GM21619 (cell line): ENCODE measurements around the gene CKAP4.
A peak's percentile ranks its signal among the peaks of the same experiment; 100 is the strongest.
"Not testable (repeated sequence)": the region's sequence is repeated elsewhere in the genome, so short reads cannot be mapped to it uniquely, and the experiment has no call there.

ENCODE experiments used
- ATAC-seq: cut with Tn5 transposase; IDR thresholded peaks from one replicate; pipeline ENCODE4 v1.9.1; 2021; ENCODE audit not compliant: unreplicated experiment

Gene CKAP4

GRCh38 chr12:106247674-106248311 lies at the start of gene CKAP4:
TSS of gene CKAP4 (minus strand) at chr12:106248020. CDS start at chr12:106247851, 169 bp downstream.
- peak; percentile 44 for ATAC-seq

- no peak for ATAC-seq
Observed at GRCh38 chr12:106297075-106297474, 49.3 kb upstream of the CKAP4 start.

GRCh38 chr12:106296179-106296877 lies 48.5 kb upstream of the CKAP4 start:
- no peak for ATAC-seq

- no peak for ATAC-seq
Observed at GRCh38 chr12:106292339-106292738, 44.5 kb upstream of the CKAP4 start.

GRCh38 chr12:106291342-106291741 lies 43.5 kb upstream of the CKAP4 start:
- ATAC-seq = no peak

GRCh38 chr12:106290666-106291065 lies 42.8 kb upstream of the CKAP4 start:
- ATAC-seq = no peak

GRCh38 chr12:106289196-106289681 lies 41.4 kb upstream of the CKAP4 start:
- no peak for ATAC-seq

- no peak for ATAC-seq
Observed at GRCh38 chr12:106288494-106289195, 40.8 kb upstream of the CKAP4 start.

GRCh38 chr12:106288101-106288493 lies 40.3 kb upstream of the CKAP4 start:
- no peak for ATAC-seq

GRCh38 chr12:106287364-106287763 lies 39.5 kb upstream of the CKAP4 start:
- no peak for ATAC-seq

- not testable (repeated sequence) for ATAC-seq
Observed at GRCh38 chr12:106286576-106287162, 38.8 kb upstream of the CKAP4 start.

GRCh38 chr12:106285982-106286381 lies 38.2 kb upstream of the CKAP4 start:
- peak; percentile 70 for ATAC-seq

GRCh38 chr12:106284358-106285105 lies 36.7 kb upstream of the CKAP4 start:
- ATAC-seq = no peak

- peak; percentile 63 for ATAC-seq
Observed at GRCh38 chr12:106282457-106283097, 34.8 kb upstream of the CKAP4 start.

- no peak for ATAC-seq
Observed at GRCh38 chr12:106281804-106282203, 34.0 kb upstream of the CKAP4 start.

GRCh38 chr12:106281056-106281782 lies 33.4 kb upstream of the CKAP4 start:
- no peak for ATAC-seq

- no peak for ATAC-seq
Observed at GRCh38 chr12:106280106-106280505, 32.3 kb upstream of the CKAP4 start.

- ATAC-seq = peak; percentile 73
Observed at GRCh38 chr12:106276032-106276740, 28.4 kb upstream of the CKAP4 start.

- ATAC-seq = no peak
Observed at GRCh38 chr12:106275458-106275857, 27.6 kb upstream of the CKAP4 start.
